ENCODE measurements around the gene DGKE.

Gene DGKE

GRCh38 chr17:56822725-56823124 is 11.2 kb upstream of the DGKE start:
- no peaks in the 10 kb centered on the region for H3K4me1 ChIP-seq (ENCODE audit: insufficient read depth, low read length, severe bottlenecking)
- no peak overlapping the region for H3K9ac ChIP-seq (ENCODE audit: low read length)
- H3K79me2 ChIP-seq (ENCODE audit: insufficient read depth, low read length) = no peaks in the 10 kb centered on the region
- no peaks in the 10 kb centered on the region for H3K9me2 ChIP-seq (ENCODE audit: low read depth, low read length)
- no peaks in the 10 kb centered on the region for H3K27me3 ChIP-seq (ENCODE audit: insufficient read depth, low read length)
- no peaks in the 10 kb centered on the region for H4K20me1 ChIP-seq (ENCODE audit: insufficient read depth, low read length)
- no peaks in the 10 kb centered on the region for H3K9me3 ChIP-seq (ENCODE audit: low read length)
- no peaks in the 10 kb centered on the region; the same call in 1 of the 2 replicates for H3K36me3 ChIP-seq (ENCODE audit: insufficient read depth, low read length)
- TF ChIP-seq CTCF (IDR thresholded peaks at IDR 0.05; ENCODE audit: low read length) = no peak
- no peak for TF ChIP-seq EZH2 (IDR thresholded peaks at IDR 0.05; ENCODE audit: borderline replicate concordance, low read length)
- no peak overlapping the region for H2AFZ ChIP-seq (ENCODE audit: low read length)
- H3K27ac ChIP-seq (ENCODE audit: low read depth, low read length, poor library complexity, severe bottlenecking) = no peak overlapping the region
- H3F3A ChIP-seq (ENCODE audit: insufficient read depth, low read length) = peaks cover 4% of the 10 kb centered on the region; the same call in 1 of the 2 replicates
- H3K4me3 ChIP-seq (ENCODE audit: low read depth, low read length, poor library complexity, severe bottlenecking) = no peak overlapping the region
- H3K4me2 ChIP-seq (ENCODE audit: low read length) = no peak overlapping the region

GRCh38 chr17:56823848-56824247 is 10.1 kb upstream of the DGKE start:
- no peaks in the 10 kb centered on the region for H3K9me3 ChIP-seq (ENCODE audit: low read length)
- H3K9me2 ChIP-seq (ENCODE audit: low read depth, low read length) = no peaks in the 10 kb centered on the region
- H3K27ac ChIP-seq (ENCODE audit: low read depth, low read length, poor library complexity, severe bottlenecking) = no peak overlapping the region
- H4K20me1 ChIP-seq (ENCODE audit: insufficient read depth, low read length) = no peaks in the 10 kb centered on the region
- H3K27me3 ChIP-seq (ENCODE audit: insufficient read depth, low read length) = no peaks in the 10 kb centered on the region
- no peak for TF ChIP-seq CTCF (IDR thresholded peaks at IDR 0.05; ENCODE audit: low read length)
- TF ChIP-seq EZH2 (IDR thresholded peaks at IDR 0.05; ENCODE audit: borderline replicate concordance, low read length) = no peak
- peaks cover 4% of the 10 kb centered on the region; the same call in 1 of the 2 replicates for H3F3A ChIP-seq (ENCODE audit: insufficient read depth, low read length)
- H3K36me3 ChIP-seq (ENCODE audit: insufficient read depth, low read length) = no peaks in the 10 kb centered on the region; the same call in 1 of the 2 replicates
- H3K4me3 ChIP-seq (ENCODE audit: low read depth, low read length, poor library complexity, severe bottlenecking) = no peak overlapping the region
- no peak overlapping the region for H3K4me2 ChIP-seq (ENCODE audit: low read length)
- H3K4me1 ChIP-seq (ENCODE audit: insufficient read depth, low read length, severe bottlenecking) = no peaks in the 10 kb centered on the region
- no peak overlapping the region for H3K9ac ChIP-seq (ENCODE audit: low read length)
- no peak overlapping the region for H2AFZ ChIP-seq (ENCODE audit: low read length)
- H3K79me2 ChIP-seq (ENCODE audit: insufficient read depth, low read length) = no peaks in the 10 kb centered on the region

GRCh38 chr17:56824503-56824902 is 9.4 kb upstream of the DGKE start:
- no peak overlapping the region for H3K27ac ChIP-seq (ENCODE audit: low read depth, low read length, poor library complexity, severe bottlenecking)
- no peaks in the 10 kb centered on the region for H3K4me1 ChIP-seq (ENCODE audit: insufficient read depth, low read length, severe bottlenecking)
- H3K9me3 ChIP-seq (ENCODE audit: low read length) = no peaks in the 10 kb centered on the region
- H2AFZ ChIP-seq (ENCODE audit: low read length) = no peak overlapping the region
- no peaks in the 10 kb centered on the region for H4K20me1 ChIP-seq (ENCODE audit: insufficient read depth, low read length)
- H3K4me3 ChIP-seq (ENCODE audit: low read depth, low read length, poor library complexity, severe bottlenecking) = no peak overlapping the region
- H3F3A ChIP-seq (ENCODE audit: insufficient read depth, low read length) = peaks cover 4% of the 10 kb centered on the region; the same call in 1 of the 2 replicates
- H3K36me3 ChIP-seq (ENCODE audit: insufficient read depth, low read length) = no peaks in the 10 kb centered on the region; the same call in 1 of the 2 replicates
- no peaks in the 10 kb centered on the region for H3K9me2 ChIP-seq (ENCODE audit: low read depth, low read length)
- H3K27me3 ChIP-seq (ENCODE audit: insufficient read depth, low read length) = no peaks in the 10 kb centered on the region
- TF ChIP-seq EZH2 (IDR thresholded peaks at IDR 0.05; ENCODE audit: borderline replicate concordance, low read length) (no peak), CTCF (IDR thresholded peaks at IDR 0.05; ENCODE audit: low read length) (no peak)
- no peak overlapping the region for H3K9ac ChIP-seq (ENCODE audit: low read length)
- no peaks in the 10 kb centered on the region for H3K79me2 ChIP-seq (ENCODE audit: insufficient read depth, low read length)
- no peak overlapping the region for H3K4me2 ChIP-seq (ENCODE audit: low read length)

Data from OCI-LY1 (cell line).